Measurements from ENCODE around the gene KCTD12. TPM values are rescaled to one million over a fixed set of nuclear protein-coding genes. Genes with fewer than 3 reads are reported as not detected.
A peak's percentile ranks its signal among the peaks of the same experiment; 100 is the strongest.
"Not testable (repeated sequence)": the region's sequence is repeated elsewhere in the genome, so short reads cannot be mapped to it uniquely, and the experiment has no call there.

Gene KCTD12
- total and polyA plus RNA-seq, 9 donors: 94.2 to 320 (median 217) TPM

DNA sequence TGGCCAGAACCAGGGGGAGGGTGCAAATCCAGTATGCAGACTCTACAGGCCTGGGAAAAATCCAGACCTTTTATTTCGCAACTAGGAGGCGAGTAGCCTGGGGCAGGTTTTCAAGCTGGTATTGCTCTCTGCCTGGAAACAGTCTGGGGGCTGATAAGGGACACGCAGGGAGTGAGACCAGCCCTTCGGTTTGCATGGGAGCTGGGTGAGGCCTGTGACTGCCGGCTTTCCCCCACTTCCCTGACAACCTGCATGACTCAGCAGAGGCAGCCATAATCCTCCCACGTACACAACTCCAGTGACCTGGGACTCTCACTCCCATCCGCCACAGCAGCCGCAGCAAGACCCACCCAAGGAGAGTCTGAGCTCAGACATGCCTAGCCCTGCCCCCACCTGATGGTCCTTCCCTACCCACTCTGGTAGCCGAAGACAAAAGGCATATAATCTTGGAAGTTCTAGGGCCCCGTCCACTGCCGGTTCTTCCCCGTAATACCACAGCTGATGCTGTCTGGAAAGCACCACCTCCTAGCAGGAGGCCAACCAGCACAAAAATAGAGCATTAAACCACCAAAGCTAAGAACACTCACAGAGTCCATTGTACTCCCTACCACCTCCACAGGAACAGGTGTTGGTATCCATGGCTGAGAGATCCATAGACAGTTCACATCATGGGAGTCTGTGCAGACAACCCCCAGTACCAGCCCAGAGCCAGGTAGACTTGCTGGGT, 31.7 kb upstream of the KCTD12 start:
- not testable (repeated sequence) for H3K4me1 ChIP-seq (ENCODE audit: control insufficient read depth, insufficient read depth, low read length); H3K36me3 ChIP-seq (ENCODE audit: control insufficient read depth, insufficient read depth, low read length); H3K9me3 ChIP-seq (replicated peaks; ENCODE audit: control insufficient read depth, low read depth, low read length); H3K4me3 ChIP-seq (ENCODE audit: low read length); H3K27ac ChIP-seq (ENCODE audit: low read length); H3K27me3 ChIP-seq (ENCODE audit: control insufficient read depth, insufficient read depth, low read length); DNase-seq
- WGBS (ENCODE audit: insufficient coverage): 89% methylated on average over 10 of the region's 12 CpGs

DNA sequence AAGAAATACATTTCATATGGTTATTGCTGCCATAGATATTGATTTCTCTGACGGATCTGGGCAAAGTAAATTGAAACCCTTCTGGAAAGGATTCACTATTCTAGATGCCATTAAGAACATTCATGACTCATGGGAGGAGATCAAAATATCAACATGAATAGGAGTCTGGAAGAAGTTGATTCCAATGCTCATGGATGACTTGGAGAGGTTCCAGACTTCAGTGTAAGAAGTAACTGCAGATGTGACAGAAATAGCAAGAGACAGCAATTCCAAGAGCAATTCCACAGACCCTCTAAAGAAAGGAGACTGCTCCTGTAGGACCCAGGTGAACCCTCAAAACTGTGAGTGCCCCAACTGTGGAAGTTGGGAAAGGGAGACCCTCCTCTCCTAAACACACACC, 30.9 kb upstream of the KCTD12 start:
- Histone ChIP-seq H3K4me3 (ENCODE audit: low read length) (no peak overlapping the region), H3K27ac (ENCODE audit: low read length) (no peak overlapping the region), H3K36me3 (ENCODE audit: control insufficient read depth, insufficient read depth, low read length) (no peaks in the 10 kb centered on the region), H3K9me3 (replicated peaks; ENCODE audit: control insufficient read depth, low read depth, low read length) (no peaks in the 10 kb centered on the region), H3K4me1 (ENCODE audit: control insufficient read depth, insufficient read depth, low read length) (peaks cover 5% of the 10 kb centered on the region), H3K27me3 (ENCODE audit: control insufficient read depth, insufficient read depth, low read length) (no peaks in the 10 kb centered on the region)
- peak; percentile 79 for DNase-seq
- WGBS (ENCODE audit: insufficient coverage): no CpG with 5 or more reads among the region's 1 CpG

DNA sequence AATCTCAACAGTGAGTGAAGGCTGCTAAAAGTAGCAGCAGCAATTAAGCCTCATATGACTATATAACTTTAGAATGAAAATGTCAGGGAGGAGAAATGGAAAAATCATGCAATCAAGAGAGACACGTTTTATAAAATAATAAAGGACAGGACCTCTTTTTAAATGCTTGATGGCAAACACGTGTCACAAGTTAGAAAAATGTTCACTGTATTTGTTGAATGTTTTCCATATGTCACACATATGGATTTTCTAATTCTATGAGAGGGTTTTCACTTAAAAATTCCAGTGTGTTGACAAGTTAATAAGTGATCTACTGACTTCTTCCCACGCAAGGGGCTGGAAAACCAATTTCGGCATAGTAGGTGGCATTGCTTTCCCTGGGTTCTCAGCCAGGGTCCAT, 27.7 kb upstream of the KCTD12 start:
- no peaks in the 10 kb centered on the region for H3K9me3 ChIP-seq (replicated peaks; ENCODE audit: control insufficient read depth, low read depth, low read length)
- peaks cover 5% of the 10 kb centered on the region for H3K4me1 ChIP-seq (ENCODE audit: control insufficient read depth, insufficient read depth, low read length)
- WGBS (ENCODE audit: insufficient coverage): 16% methylated on average over 2 of the region's 4 CpGs
- H3K36me3 ChIP-seq (ENCODE audit: control insufficient read depth, insufficient read depth, low read length): no peaks in the 10 kb centered on the region
- H3K27me3 ChIP-seq (ENCODE audit: control insufficient read depth, insufficient read depth, low read length): no peaks in the 10 kb centered on the region
- H3K4me3 ChIP-seq (ENCODE audit: low read length): no peak overlapping the region
- peak; percentile 51 for DNase-seq
- no peak overlapping the region for H3K27ac ChIP-seq (ENCODE audit: low read length)

DNA sequence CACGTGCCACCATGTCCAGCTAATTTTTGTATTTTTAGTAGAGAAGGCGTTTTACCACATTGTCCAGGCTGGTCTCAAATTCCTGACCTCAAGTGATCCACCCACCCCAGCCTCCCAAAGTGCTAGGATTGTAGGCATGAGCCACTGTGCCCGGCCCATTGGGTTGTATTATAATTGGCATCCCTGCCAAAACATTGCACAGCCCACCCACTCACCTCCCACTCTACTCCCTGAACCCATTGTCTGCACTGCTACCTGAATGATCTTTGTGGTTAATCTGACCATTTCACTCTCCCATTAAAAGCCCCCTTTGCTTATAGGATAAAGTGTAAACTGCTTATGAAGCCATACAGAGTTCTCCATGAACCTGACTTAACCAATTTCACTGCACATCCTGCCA, 26.3 kb upstream of the KCTD12 start:
- DNase-seq: no peak
- H3K27ac ChIP-seq (ENCODE audit: low read length): no peak overlapping the region
- H3K4me1 ChIP-seq (ENCODE audit: control insufficient read depth, insufficient read depth, low read length): peaks cover 4% of the 10 kb centered on the region
- WGBS (ENCODE audit: insufficient coverage): no CpG with 5 or more reads among the region's 3 CpGs
- H3K9me3 ChIP-seq (replicated peaks; ENCODE audit: control insufficient read depth, low read depth, low read length): no peaks in the 10 kb centered on the region
- no peak overlapping the region for H3K4me3 ChIP-seq (ENCODE audit: low read length)
- H3K27me3 ChIP-seq (ENCODE audit: control insufficient read depth, insufficient read depth, low read length): no peaks in the 10 kb centered on the region
- no peaks in the 10 kb centered on the region for H3K36me3 ChIP-seq (ENCODE audit: control insufficient read depth, insufficient read depth, low read length)

DNA sequence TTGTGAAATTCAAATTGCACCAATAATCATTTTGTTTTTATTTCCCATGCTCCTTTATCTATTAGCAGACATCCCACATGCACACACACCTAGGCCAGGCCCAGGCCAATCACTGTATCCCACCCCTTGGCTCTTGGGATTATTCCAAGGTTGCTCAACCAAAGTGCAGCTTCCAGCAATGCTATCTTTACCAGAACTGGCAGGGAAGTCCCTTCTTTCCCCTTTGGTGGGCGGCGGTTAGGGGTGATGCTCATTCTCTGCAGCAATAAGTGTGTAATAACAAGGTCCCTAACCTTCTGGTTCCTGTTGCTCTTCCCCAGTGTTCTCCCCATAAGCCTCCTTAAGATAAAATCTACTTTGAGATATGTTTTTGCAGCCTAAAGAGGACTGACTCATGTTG, 18.3 kb upstream of the KCTD12 start:
- no peak overlapping the region for H3K27ac ChIP-seq (ENCODE audit: low read length)
- no peak for DNase-seq
- H3K36me3 ChIP-seq (ENCODE audit: control insufficient read depth, insufficient read depth, low read length): no peaks in the 10 kb centered on the region
- WGBS (ENCODE audit: insufficient coverage): no CpG with 5 or more reads among the region's 2 CpGs
- H3K9me3 ChIP-seq (replicated peaks; ENCODE audit: control insufficient read depth, low read depth, low read length): no peaks in the 10 kb centered on the region
- no peaks in the 10 kb centered on the region for H3K4me1 ChIP-seq (ENCODE audit: control insufficient read depth, insufficient read depth, low read length)
- H3K4me3 ChIP-seq (ENCODE audit: low read length): no peak overlapping the region
- H3K27me3 ChIP-seq (ENCODE audit: control insufficient read depth, insufficient read depth, low read length): no peaks in the 10 kb centered on the region

DNA sequence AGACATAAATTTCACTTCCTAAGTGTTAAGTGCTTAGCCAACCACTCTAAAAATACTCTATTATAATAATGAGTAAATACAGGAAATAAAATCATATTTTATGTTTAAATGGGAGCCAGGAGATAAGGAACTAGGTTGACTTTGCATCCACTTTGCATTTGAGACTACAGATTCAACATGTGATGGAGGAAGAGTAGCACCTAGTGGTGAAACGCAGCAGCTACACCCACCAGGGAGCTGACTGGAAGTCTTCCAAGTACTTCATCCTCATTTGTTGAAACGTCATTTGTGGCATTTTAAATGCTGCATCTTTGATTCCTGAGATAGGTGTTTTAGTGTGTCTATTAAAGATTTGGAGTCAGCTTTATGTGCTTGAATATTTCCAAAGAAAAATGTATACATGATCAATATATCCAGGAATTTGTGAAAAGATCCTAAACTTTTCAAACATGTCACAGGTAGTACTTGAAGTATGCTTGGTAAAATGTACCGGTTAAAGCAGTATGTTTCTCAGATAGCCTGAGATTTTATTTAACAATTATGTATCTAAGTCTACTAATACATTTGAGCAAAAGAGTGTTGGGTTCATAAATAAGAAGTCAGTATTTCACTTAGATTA, 17.4 kb upstream of the KCTD12 start:
- DNase-seq: peak; percentile 84
- H3K4me3 ChIP-seq (ENCODE audit: low read length): no peak overlapping the region
- H3K36me3 ChIP-seq (ENCODE audit: control insufficient read depth, insufficient read depth, low read length): no peaks in the 10 kb centered on the region
- H3K27me3 ChIP-seq (ENCODE audit: control insufficient read depth, insufficient read depth, low read length): no peaks in the 10 kb centered on the region
- no peaks in the 10 kb centered on the region for H3K9me3 ChIP-seq (replicated peaks; ENCODE audit: control insufficient read depth, low read depth, low read length)
- H3K27ac ChIP-seq (ENCODE audit: low read length): no peak overlapping the region
- no peaks in the 10 kb centered on the region for H3K4me1 ChIP-seq (ENCODE audit: control insufficient read depth, insufficient read depth, low read length)
- WGBS (ENCODE audit: insufficient coverage): no CpG with 5 or more reads among the region's 3 CpGs

DNA sequence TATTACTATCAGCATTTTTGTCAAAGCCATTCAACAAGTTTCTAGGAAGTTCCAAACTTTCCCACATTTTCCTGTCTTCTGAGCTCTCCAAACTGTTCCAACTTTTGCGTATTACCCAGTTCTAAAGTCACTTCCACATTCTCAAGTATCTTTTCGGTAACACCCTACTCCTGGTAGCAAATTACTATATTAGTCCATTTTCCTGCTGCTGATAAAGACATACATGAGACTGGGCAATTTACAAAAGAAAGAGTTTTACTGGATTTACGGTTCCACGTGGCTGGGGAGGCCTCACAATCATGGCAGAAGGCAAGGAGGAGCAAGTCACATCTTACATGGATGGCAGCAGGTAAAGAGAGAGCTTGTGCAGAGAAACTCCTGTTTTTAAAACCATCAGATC, 12.9 kb upstream of the KCTD12 start:
- not testable (repeated sequence) for H3K27ac ChIP-seq (ENCODE audit: low read length); H3K9me3 ChIP-seq (replicated peaks; ENCODE audit: control insufficient read depth, low read depth, low read length); H3K27me3 ChIP-seq (ENCODE audit: control insufficient read depth, insufficient read depth, low read length); H3K4me1 ChIP-seq (ENCODE audit: control insufficient read depth, insufficient read depth, low read length); H3K4me3 ChIP-seq (ENCODE audit: low read length); DNase-seq; H3K36me3 ChIP-seq (ENCODE audit: control insufficient read depth, insufficient read depth, low read length)
- WGBS (ENCODE audit: insufficient coverage): 100% methylated on average over 3 of the region's 4 CpGs

DNA sequence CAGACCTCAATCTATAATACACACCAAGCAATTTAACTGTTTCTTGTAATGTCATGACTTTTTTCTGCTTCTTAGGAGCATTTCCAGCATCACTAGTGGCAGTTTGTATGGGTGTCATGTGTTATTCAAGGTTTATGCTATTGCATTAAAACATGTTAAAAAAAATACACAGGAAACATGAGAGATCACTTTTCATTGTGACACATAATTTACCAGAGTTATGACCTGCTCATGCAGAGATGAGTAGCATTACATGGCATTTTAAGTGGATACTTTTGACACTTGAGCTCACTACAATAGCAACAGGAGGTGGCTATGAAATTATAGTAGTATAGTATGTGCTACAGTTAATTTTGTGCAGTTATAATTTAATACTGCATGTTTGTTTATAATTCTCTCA, 11.0 kb upstream of the KCTD12 start:
- not testable (repeated sequence) for H3K27ac ChIP-seq (ENCODE audit: low read length); H3K36me3 ChIP-seq (ENCODE audit: control insufficient read depth, insufficient read depth, low read length); H3K4me1 ChIP-seq (ENCODE audit: control insufficient read depth, insufficient read depth, low read length); H3K27me3 ChIP-seq (ENCODE audit: control insufficient read depth, insufficient read depth, low read length); H3K4me3 ChIP-seq (ENCODE audit: low read length); DNase-seq; H3K9me3 ChIP-seq (replicated peaks; ENCODE audit: control insufficient read depth, low read depth, low read length)

DNA sequence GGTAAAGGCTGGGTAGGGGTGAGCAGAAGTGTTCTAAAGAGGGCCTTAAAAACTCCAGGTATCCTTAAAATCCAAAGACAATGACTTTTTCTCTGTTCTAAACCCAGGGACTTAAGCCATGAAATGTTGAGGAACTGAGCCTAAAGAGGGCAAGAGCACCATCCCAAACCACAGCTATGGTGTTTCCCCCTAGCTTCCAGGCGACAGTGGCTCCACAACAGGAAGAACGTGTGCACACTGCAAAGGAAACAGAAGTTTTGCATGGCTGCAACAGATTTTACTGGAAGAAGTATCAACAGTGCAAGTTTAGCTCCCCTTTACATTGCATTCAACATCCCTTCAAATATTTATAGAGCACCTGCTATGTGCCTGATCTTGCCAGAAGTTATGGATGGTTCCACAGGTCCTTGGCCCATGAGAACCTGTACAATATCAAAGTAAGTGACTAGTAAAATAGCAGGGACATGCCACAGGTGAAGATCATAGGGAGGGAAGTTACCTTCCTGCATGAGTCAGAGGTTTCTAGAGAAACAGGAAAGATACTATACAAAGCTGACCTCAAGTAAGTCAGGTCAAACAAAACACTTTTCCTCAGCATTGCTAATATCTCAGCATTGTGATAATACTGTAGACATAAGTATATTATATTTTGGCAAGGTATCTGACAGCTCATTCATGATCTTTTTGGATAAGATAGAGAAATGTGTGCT, 8.4 kb upstream of the KCTD12 start:
- Histone ChIP-seq H3K9me3 (replicated peaks; ENCODE audit: control insufficient read depth, low read depth, low read length) (peaks cover 2% of the 10 kb centered on the region), H3K36me3 (ENCODE audit: control insufficient read depth, insufficient read depth, low read length) (no peaks in the 10 kb centered on the region), H3K4me1 (ENCODE audit: control insufficient read depth, insufficient read depth, low read length) (no peaks in the 10 kb centered on the region), H3K27me3 (ENCODE audit: control insufficient read depth, insufficient read depth, low read length) (no peaks in the 10 kb centered on the region), H3K27ac (ENCODE audit: low read length) (no peak overlapping the region), H3K4me3 (ENCODE audit: low read length) (no peak overlapping the region)
- WGBS (ENCODE audit: insufficient coverage): 81% methylated on average over 2 of the region's 2 CpGs
- peak; percentile 51 for DNase-seq

DNA sequence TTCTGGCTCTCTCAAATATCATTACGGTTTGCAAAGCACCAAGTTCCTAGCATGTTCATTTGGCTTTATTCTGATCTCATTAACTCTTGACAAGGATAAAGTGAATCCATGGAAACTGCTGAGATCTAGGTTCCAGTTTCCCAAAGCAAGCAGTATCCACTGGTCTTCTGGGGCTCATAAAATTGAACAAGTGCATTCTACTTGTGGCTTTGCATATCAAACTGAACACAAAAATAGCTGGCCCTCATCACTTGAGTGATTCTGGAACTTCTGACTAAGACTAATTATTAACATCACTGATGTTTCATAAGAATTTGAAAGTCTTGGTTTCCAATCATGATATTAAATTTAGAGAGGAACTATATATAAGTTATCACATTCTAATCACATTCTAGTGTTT, 6.3 kb upstream of the KCTD12 start:
- H3K9me3 ChIP-seq (replicated peaks; ENCODE audit: control insufficient read depth, low read depth, low read length): no peaks in the 10 kb centered on the region
- no peaks in the 10 kb centered on the region for H3K36me3 ChIP-seq (ENCODE audit: control insufficient read depth, insufficient read depth, low read length)
- peaks cover 3% of the 10 kb centered on the region for H3K4me1 ChIP-seq (ENCODE audit: control insufficient read depth, insufficient read depth, low read length)
- 100% methylated on average over 1 of the region's 1 CpG for WGBS (ENCODE audit: insufficient coverage)
- no peak overlapping the region for H3K4me3 ChIP-seq (ENCODE audit: low read length)
- no peaks in the 10 kb centered on the region for H3K27me3 ChIP-seq (ENCODE audit: control insufficient read depth, insufficient read depth, low read length)
- no peak overlapping the region for H3K27ac ChIP-seq (ENCODE audit: low read length)
- DNase-seq: no peak

Measured in muscle of leg (tissue), 11 donors.